Endodermal cell (in vitro differentiated cells): Measurements from ENCODE around the gene ERBIN. TPM values are rescaled to one million over a fixed set of nuclear protein-coding genes. Genes with fewer than 3 reads are reported as not detected.
"Not testable (repeated sequence)": the region's sequence is repeated elsewhere in the genome, so short reads cannot be mapped to it uniquely, and the experiment has no call there.

Source experiments
- DNase-seq: peaks from one replicate; pipeline ENCODE4 v3.0.0-alpha.2; 2017
- H3K27ac ChIP-seq: 2 replicates; pipeline ENCODE4 v1.5.1; 2013; ENCODE audit warnings: mild to moderate bottlenecking, low read depth, low read length, moderate library complexity
- H3K27me3 ChIP-seq: 2 replicates; pipeline ENCODE4 v1.6.1; 2013; ENCODE audit warnings: mild to moderate bottlenecking, low read length, moderate library complexity; ENCODE audit not compliant: insufficient read depth, control insufficient read depth, poor library complexity, severe bottlenecking
- H3K36me3 ChIP-seq: 2 replicates; pipeline ENCODE4 v1.7.0; 2013; ENCODE audit warnings: mild to moderate bottlenecking, low read length, moderate library complexity; ENCODE audit not compliant: control insufficient read depth, insufficient read depth
- H3K4me1 ChIP-seq: one replicate; pipeline ENCODE4 v1.7.0; 2013; ENCODE audit warnings: low read length; ENCODE audit not compliant: control insufficient read depth, insufficient read depth
- H3K4me3 ChIP-seq: 2 replicates; pipeline ENCODE4 v1.5.1; 2013; ENCODE audit warnings: mild to moderate bottlenecking, low read length, moderate library complexity
- H3K9ac ChIP-seq: 2 replicates; pipeline ENCODE4 v1.6.1; 2013; ENCODE audit warnings: mild to moderate bottlenecking, low read length, moderate library complexity; ENCODE audit not compliant: poor library complexity, severe bottlenecking; ENCODE audit errors: extremely low read depth
- H3K9me3 ChIP-seq: 2 replicates; pipeline ENCODE4 v1.6.1; 2013; ENCODE audit warnings: mild to moderate bottlenecking, low read length, moderate library complexity; ENCODE audit not compliant: control insufficient read depth
- H3K27ac Mint-ChIP-seq: 2 replicates; pipeline ENCODE4 v1.8.0; 2020; ENCODE audit warnings: mixed read lengths
- H3K27me3 Mint-ChIP-seq: 2 replicates; pipeline ENCODE4 v1.8.0; 2021; ENCODE audit warnings: mild to moderate bottlenecking, mixed read lengths; ENCODE audit not compliant: insufficient read depth
- H3K36me3 Mint-ChIP-seq: 2 replicates; pipeline ENCODE4 v1.8.0; 2020; ENCODE audit warnings: low read depth, mixed read lengths
- H3K4me1 Mint-ChIP-seq: 2 replicates; pipeline ENCODE4 v1.8.0; 2020; ENCODE audit warnings: mixed read lengths
- H3K4me3 Mint-ChIP-seq: 2 replicates; pipeline ENCODE4 v1.8.0; 2020; ENCODE audit warnings: mild to moderate bottlenecking, moderate library complexity, mixed read lengths
- H3K9me3 Mint-ChIP-seq: 2 replicates; pipeline ENCODE4 v1.8.0; 2020; ENCODE audit warnings: mild to moderate bottlenecking, mixed read lengths
- WGBS, 2 experiments: methylation state at CpG; one replicate each; pipeline versions ENCODE4 v1.1.5 to v1.1.7; 2013; ENCODE audit warnings: missing lambda C conversion rate in 2 of 2, mixed read lengths in 1 of 2; ENCODE audit not compliant: insufficient coverage in 1 of 2, insufficient read length in 1 of 2; 5-methylcytosine and 5-hydroxymethylcytosine counted together
- total RNA-seq, 2 donors: library from RNA; stranded (reverse); fragmentation: NEBNext Ultra II Directional in 1 of 2; extraction: Animal tissue kit (Norgen Biotek cat#: 25700) in 1 of 2; gene quantifications; 2 replicates in 1 of 2; 3 replicates in 1 of 2; pipeline ENCODE4 v1.2.1, GENCODE V29; 2021
- TF ChIP-seq, protein P1 (sequence below): fragments of 200-600 bp; sonication (generic); conservative IDR thresholded peaks from 2 replicates; pipeline ENCODE4 v1.5.0; 2021; ENCODE audit warnings: antibody characterized with exemption, mild to moderate bottlenecking

Gene ERBIN
- total RNA-seq, 2 donors from 2014 or later, result 51.8 to 54.4 TPM

DNA sequence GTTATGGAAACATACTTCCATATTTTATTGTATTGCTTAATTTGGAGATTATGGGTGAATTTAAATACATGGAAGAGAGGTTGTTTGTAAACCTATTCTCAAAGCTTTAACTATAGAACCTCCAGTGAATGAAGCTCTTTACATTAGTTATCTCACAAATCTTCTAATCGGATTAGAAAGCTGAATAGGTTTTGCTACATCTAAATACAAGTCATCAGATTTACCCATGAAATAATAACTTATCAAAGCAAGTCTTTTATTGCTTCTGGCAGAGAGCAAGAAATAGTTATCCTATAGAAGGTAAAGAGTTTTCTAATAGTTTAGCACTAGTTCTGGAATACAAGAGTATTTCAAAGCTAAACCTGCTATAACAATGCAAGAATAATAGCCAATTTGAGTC is 113.3 kb downstream of the ERBIN start:
- Histone ChIP-seq H3K36me3 (peaks cover 76% of the 10 kb centered on the region), H3K4me1 (no peaks in the 10 kb centered on the region), H3K9me3 (no peaks in the 10 kb centered on the region), H3K4me3 (no peak overlapping the region), H3K9ac (no peak overlapping the region), H3K27me3 (no peaks in the 10 kb centered on the region), H3K27ac (no peak overlapping the region)
- DNase-seq, result no peak
- Mint-ChIP-seq H3K4me3 (no peak overlapping the region), H3K36me3 (peaks cover 30% of the 10 kb centered on the region), H3K27ac (no peak overlapping the region), H3K9me3 (no peaks in the 10 kb centered on the region), H3K4me1 (peaks cover 4% of the 10 kb centered on the region), H3K27me3 (no peaks in the 10 kb centered on the region)
- 67 to 93% methylated on average over 1 of the region's 1 CpG for WGBS, 2 experiments
- TF ChIP-seq, protein P1, sequence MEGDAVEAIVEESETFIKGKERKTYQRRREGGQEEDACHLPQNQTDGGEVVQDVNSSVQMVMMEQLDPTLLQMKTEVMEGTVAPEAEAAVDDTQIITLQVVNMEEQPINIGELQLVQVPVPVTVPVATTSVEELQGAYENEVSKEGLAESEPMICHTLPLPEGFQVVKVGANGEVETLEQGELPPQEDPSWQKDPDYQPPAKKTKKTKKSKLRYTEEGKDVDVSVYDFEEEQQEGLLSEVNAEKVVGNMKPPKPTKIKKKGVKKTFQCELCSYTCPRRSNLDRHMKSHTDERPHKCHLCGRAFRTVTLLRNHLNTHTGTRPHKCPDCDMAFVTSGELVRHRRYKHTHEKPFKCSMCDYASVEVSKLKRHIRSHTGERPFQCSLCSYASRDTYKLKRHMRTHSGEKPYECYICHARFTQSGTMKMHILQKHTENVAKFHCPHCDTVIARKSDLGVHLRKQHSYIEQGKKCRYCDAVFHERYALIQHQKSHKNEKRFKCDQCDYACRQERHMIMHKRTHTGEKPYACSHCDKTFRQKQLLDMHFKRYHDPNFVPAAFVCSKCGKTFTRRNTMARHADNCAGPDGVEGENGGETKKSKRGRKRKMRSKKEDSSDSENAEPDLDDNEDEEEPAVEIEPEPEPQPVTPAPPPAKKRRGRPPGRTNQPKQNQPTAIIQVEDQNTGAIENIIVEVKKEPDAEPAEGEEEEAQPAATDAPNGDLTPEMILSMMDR, result no peak

DNA sequence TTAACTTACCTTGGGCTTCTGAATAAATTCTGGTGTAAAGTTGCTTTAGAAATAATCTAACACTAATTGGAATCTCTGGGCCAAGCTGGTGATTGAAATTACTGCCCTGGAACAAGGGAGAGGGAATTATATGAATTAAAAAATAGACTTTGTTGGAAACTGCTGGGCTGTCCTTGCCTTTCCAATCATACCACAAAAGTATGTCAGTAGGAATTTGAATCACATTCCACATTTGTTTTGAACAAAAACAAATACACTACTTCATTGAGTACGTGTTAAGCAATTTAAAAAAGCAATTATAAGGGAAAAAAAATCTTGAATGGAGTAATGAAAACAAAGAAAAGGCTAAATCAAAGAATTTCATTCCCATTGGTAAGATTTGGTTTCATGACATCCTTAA is 115.3 kb downstream of the ERBIN start:
- H3K36me3 ChIP-seq, result peaks cover 78% of the 10 kb centered on the region
- TF ChIP-seq, protein P1, result no peak

DNA sequence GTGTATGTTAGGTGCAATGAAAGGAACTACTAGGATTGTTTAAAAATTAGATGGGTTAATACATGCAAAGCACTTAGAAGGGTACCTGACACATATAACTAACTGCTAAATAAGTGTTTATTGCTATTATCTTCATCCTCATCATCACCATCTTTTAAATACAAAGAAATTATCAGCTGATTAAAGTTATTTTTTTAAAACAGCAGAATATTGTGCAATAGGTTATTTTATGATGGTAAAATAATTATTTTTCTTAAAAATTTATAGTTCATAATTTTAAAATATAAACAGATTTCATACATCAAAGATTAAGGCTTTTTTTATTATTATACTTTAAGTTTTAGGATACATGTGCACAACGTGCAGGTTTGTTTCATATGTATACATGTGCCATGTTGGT is 130.9 kb downstream of the ERBIN start:
- no peaks in the 10 kb centered on the region for H3K9me3 ChIP-seq
- H3K4me1 ChIP-seq, result no peaks in the 10 kb centered on the region
- Mint-ChIP-seq H3K27ac (no peak overlapping the region), H3K4me1 (no peaks in the 10 kb centered on the region), H3K36me3 (peaks cover 66% of the 10 kb centered on the region), H3K27me3 (no peaks in the 10 kb centered on the region), H3K4me3 (no peak overlapping the region), H3K9me3 (peaks cover 32% of the 10 kb centered on the region)
- no peaks in the 10 kb centered on the region for H3K27me3 ChIP-seq
- H3K9ac ChIP-seq, result no peak overlapping the region
- H3K27ac ChIP-seq, result no peak overlapping the region
- DNase-seq, result no peak
- TF ChIP-seq, protein P1, result no peak
- WGBS, 2 experiments, result no CpG with 5 or more reads among the region's 1 CpG
- peaks cover 43% of the 10 kb centered on the region for H3K36me3 ChIP-seq
- H3K4me3 ChIP-seq, result no peak overlapping the region

More for the DNA sequence above, 115.3 kb downstream of the ERBIN start:
- Histone ChIP-seq H3K4me1 (no peaks in the 10 kb centered on the region), H3K4me3 (no peak overlapping the region), H3K9me3 (no peaks in the 10 kb centered on the region), H3K27ac (no peak overlapping the region), H3K27me3 (no peaks in the 10 kb centered on the region), H3K9ac (no peak overlapping the region)
- no peak for DNase-seq
- peaks cover 4% of the 10 kb centered on the region for H3K4me1 Mint-ChIP-seq
- no peaks in the 10 kb centered on the region for H3K27me3 Mint-ChIP-seq
- no peaks in the 10 kb centered on the region for H3K9me3 Mint-ChIP-seq
- 85% methylated on average over 1 of the region's 1 CpG; no CpG with 5 or more reads in 1 of the 2 experiments for WGBS, 2 experiments
- H3K4me3 Mint-ChIP-seq, result no peak overlapping the region
- peaks cover 30% of the 10 kb centered on the region for H3K36me3 Mint-ChIP-seq
- H3K27ac Mint-ChIP-seq, result no peak overlapping the region

DNA sequence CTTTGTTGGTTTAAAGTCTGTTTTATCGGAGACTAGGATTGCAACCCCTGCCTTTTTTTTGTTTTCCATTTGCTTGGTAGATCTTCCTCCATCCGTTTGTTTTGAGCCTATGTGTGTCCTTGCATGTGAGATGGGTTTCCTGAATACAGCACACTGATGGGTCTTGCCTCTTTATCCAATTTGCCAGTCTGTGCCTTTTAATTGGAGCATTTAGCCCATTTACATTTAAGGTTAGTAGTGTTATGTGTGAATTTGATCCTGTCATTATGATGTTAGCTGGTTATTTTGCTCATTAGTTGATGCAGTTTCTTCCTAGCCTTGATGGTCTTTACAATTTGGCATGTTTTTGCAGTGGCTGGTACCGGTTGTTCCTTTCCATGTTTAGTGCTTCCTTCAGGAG is 134.9 kb downstream of the ERBIN start:
- WGBS, 2 experiments, result 90 to 92% methylated on average over 1 to 2 of the region's 3 CpGs
- Histone ChIP-seq H3K9me3 (peaks cover 10% of the 10 kb centered on the region), H3K36me3 (peaks cover 23% of the 10 kb centered on the region)
- H3K9me3 Mint-ChIP-seq, result peaks cover 48% of the 10 kb centered on the region
- not testable (repeated sequence) for H3K4me1 Mint-ChIP-seq, H3K4me1 ChIP-seq, H3K27ac ChIP-seq, H3K4me3 ChIP-seq, H3K27me3 ChIP-seq, H3K9ac ChIP-seq, H3K27me3 Mint-ChIP-seq, H3K27ac Mint-ChIP-seq, DNase-seq, H3K4me3 Mint-ChIP-seq
- peaks cover 61% of the 10 kb centered on the region for H3K36me3 Mint-ChIP-seq

DNA sequence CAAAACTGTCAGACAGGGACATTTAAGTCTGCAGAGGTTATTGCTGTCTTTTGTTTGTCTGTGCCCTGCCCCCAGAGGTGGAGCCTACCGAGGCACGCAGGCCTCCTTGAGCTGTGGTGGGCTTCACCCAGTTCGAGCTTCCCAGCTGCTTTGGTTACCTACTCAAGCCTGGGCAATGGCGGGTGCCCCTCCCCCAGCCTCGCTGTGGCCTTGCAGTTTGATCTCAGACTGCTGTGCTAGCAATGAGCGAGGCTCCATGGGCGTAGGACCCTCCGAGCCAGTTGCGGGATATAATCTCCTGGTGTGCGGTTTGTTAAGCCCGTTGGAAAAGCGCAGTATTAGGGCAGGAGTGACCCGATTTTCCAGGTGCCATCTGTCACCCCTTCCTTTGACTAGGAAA is 136.7 kb downstream of the ERBIN start:
- H3K27ac ChIP-seq, H3K4me3 ChIP-seq, H3K4me3 Mint-ChIP-seq, H3K4me1 Mint-ChIP-seq, H3K27me3 ChIP-seq, H3K27ac Mint-ChIP-seq, DNase-seq, H3K9ac ChIP-seq, H3K4me1 ChIP-seq, H3K27me3 Mint-ChIP-seq: not testable (repeated sequence)
- Histone ChIP-seq H3K36me3 (peaks cover 29% of the 10 kb centered on the region), H3K9me3 (peaks cover 10% of the 10 kb centered on the region)
- 95 to 96% methylated on average over 11 to 13 of the region's 13 CpGs for WGBS, 2 experiments
- Mint-ChIP-seq H3K36me3 (peaks cover 51% of the 10 kb centered on the region), H3K9me3 (peaks cover 45% of the 10 kb centered on the region)
